ENCODE results near the gene FAM168A.
"Not testable (repeated sequence)": the region's sequence is repeated elsewhere in the genome, so short reads cannot be mapped to it uniquely, and the experiment has no call there.

The FAM168A gene

DNA sequence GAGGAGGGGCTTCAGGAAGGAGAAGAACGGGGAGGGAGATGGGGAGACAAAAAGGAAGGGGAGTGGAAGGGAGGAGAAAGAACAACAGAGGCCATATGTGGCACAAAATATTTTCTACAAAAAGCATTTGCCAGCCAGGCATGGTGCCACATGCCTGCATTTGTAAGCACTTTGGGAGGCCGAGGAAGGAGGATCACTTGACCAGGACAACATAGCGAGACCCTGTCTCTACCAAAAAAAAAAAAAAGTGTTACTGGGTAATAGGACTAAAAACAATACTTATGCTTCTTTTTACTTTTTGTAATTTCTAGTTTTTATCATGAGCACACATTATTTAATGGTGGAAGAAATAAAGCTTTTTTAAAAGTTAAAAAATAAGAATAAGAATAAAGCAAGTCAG lies 5.3 kb downstream of the FAM168A start:
- no peak for DNase-seq

DNA sequence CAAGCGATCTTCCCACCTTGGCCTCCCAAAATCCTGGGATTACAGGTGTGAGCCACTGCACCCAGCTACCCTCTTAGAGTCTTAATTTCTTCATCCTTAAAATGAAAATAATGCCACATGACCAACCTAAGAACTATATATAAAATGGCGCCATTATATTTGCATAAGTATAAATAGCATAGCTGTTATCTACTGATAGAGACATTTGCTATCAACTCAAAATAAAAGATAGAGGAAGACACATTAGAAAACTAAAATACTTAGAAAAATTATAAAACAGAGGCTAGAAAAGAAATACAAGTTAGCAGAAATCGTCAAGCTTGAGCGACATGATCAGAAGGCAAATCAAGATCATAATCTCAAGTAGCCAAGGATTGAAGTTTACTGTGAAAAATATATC lies 6.2 kb downstream of the FAM168A start:
- no peak for DNase-seq

DNA sequence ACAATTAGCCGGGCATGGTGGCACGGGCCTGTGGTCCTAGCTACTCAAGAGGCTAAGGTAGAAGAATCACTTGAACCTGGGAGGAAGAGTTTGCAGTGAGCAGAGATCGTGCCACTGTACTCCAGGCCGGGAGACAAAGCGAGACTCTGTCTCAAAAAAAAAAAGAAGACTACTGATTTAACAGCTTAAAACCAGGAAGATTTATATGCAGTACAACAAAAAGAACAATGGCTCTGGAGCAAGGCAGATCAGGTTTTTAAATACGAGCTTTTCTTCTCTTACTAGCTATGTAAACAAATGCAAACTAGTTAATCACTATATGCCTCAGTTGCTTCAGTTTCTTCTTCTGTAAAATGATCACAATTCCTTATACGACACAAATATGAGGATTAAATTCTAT lies 6.9 kb downstream of the FAM168A start:
- no peak for DNase-seq

DNA sequence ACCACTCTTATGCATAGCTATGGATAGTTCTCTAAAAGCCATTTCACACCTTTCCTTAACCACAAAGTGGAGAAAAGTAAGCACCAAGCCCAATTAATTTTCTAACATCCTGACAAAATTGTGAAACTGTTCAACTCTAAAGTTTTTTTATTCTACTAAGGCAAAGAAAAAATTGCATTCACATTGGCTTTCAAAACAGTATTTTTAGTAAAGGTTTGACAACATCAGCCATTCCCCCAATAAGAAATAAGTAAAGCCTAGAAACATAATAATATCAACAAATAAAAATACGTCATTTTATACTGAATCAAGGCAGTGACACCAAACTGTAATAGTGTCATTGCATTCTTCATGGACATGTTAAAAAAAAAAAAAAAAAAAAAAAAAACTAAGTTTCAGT lies 11.1 kb downstream of the FAM168A start:
- no peak for DNase-seq

GRCh38 chr11:73585834-73586575 lies 11.9 kb downstream of the FAM168A start:
- DNase-seq: no peak

GRCh38 chr11:73584831-73585230 lies 13.1 kb downstream of the FAM168A start:
- no peak for DNase-seq

GRCh38 chr11:73582653-73583052 lies 15.3 kb downstream of the FAM168A start:
- DNase-seq: no peak

DNA sequence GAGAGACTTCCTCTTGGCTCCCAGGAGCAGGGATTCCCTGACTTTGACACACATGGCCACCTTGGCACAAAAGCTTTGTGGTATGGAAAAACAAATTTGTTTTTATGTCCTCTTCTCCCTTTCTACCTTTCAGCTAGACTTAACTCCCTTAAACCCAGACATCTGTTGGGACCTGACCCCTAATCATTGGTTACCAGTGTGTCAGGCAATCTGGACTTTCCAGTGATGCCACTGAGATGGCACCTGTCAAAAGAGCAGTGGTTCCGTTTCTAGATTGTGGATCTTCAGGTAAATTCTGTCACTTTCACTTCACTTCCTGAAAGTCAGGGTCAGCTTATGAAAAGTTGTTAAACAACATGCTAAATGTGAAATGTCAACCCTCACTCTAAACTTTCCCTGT lies 17.2 kb downstream of the FAM168A start:
- not testable (repeated sequence) for DNase-seq

GRCh38 chr11:73579641-73580434 lies 18.1 kb downstream of the FAM168A start:
- no peak for DNase-seq

GRCh38 chr11:73578592-73579185 lies 19.2 kb downstream of the FAM168A start:
- DNase-seq: no peak

DNA sequence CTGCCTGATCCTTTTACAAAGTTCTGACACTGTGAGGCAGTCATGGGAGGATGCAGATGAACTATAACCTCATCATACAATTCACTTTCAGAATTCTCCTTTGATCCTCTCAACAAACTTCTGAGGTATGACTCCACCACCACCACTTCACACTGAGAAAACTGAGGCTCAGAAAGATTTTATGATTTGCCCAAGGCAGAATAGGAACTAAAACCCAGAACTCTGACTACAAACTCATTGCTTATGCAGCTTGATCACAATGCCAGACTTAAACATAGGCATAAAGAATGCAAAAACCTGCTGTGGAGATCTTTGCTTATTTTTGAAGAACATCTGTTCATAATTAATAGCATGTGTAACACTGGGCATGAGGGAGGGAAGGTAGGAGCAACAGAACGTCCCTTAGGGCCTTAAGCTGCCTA lies 20.4 kb downstream of the FAM168A start:
- no peak for DNase-seq

DNA sequence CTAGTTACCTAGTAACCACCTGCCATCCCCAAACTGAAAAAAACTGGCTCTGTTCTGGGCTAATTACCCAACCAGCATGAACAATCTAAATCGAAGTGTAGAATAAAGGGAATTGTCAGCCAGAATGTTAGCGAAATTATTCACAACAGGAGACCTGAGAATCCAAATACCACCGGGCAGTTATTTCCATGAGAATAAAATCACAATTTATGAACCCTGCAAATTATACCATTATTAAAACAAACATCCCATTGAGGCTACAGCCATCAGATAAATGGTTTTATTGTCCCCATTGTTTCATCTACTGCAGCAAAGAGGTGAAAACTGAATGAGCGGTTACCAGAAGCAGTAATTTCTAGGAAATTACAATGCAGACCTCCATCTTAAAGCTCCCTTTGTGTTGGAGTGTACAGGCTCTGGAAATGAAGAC lies 21.7 kb downstream of the FAM168A start:
- no peak for DNase-seq

- not testable (repeated sequence) for DNase-seq
Measured at GRCh38 chr11:73571982-73572381, 25.9 kb downstream of the FAM168A start.

GRCh38 chr11:73570415-73571114 lies 27.3 kb downstream of the FAM168A start:
- no peak for DNase-seq

- no peak for DNase-seq
Measured at GRCh38 chr11:73566977-73567755, 30.7 kb downstream of the FAM168A start.

- no peak for DNase-seq
Measured at GRCh38 chr11:73566422-73566821, 31.5 kb downstream of the FAM168A start.

GRCh38 chr11:73565804-73566203 lies 32.1 kb downstream of the FAM168A start:
- no peak for DNase-seq

DNA sequence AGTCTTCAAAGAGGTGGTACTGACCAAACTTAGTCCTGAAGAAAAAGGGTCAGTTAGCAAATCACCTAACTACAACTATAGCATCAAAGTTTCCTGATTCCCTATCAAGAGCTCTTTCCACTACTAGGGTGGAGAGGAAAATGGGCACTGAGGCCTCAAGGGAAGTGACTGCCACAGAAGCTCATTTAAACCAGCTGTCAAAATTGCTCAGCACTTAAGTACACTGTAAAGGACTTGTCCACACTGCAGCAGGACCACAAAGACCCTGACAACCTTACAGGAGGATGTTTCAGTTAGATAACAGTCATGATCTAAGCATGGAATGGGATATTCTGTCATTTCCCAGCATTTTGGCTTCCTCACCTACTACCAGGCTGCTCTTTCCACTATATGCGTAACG lies 33.0 kb downstream of the FAM168A start:
- no peak for DNase-seq

DNA sequence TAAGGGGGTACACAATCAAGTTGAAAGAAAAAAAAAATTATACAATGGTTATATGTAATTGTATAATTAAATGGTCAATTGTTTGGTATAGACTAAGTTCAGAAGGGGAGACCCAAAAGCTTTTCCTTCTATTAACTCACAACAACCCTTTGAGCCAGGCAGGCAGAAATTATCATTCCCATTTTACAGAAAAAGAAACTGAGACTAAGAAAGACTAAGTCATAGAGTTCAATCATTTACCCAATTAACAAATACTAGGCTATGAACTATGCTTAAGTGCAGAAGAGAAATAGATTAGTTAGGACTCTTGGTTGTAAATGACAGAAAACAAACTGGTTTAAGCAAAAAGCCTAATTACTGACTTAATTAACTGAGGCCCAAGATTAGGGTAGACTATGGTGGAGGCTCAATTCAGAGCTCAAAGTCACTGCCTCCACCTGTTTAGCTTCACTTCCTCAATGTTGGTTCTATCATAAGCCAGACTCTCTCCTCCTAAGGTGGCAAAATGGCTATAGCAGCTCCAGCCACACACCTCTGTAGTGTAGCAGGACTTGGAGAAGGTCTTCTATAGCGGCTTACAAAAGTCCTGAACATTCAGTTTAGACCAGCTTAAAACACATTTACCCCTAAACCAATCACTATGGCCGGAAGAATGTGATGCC lies 34.2 kb downstream of the FAM168A start:
- no peak for DNase-seq

DNA sequence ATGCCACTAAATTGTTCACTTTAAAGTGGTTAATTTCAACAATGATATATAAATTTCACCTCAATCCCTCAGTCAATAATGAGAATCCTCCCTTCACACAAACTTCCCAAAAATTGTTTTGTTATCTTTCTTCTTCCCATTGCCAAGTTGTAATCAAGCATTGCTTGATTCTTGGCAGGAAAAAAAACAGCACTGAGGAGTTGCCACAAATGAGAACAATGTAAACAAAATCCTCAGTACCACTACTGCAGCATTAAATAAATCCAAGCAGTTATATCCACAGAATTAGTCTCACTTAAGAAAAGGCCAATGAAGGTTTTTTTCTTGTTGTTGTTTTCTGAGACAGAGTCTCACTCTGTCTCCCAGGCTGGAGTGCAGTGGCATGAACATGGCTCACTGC lies 38.2 kb downstream of the FAM168A start:
- DNase-seq: no peak

DNA sequence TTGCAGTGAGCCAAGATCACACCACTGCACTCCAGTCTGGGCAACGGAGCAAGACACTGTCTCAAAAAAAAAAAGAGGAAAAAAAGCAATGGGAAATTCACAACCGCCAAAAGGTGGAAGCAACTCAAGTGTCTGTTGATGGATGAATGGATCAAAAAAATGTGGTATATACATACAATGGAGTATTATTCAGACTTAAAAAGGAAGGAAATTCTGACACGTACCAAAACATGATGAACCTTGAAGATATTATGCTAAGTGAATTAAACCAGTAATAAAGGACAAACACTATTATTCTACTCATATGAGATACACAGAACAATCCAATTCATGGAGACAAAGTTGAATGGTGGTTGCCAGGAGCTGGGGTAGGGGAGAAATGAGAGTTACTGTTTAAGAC lies 40.9 kb downstream of the FAM168A start:
- DNase-seq: no peak

GRCh38 chr11:73555615-73556014 lies 42.3 kb downstream of the FAM168A start:
- DNase-seq: no peak

Measured in stimulated activated CD8-positive, alpha-beta memory T cell treated with anti-CD3 and anti-CD28 coated beads, Interleukin-4, amount 100 ng/mL, for 48 hours (primary cell).